H9 (cell line): ENCODE results near the gene ZFP91. TPM values are rescaled to one million over a fixed set of nuclear protein-coding genes. Genes with fewer than 3 reads are reported as not detected.

Source experiments
- DNase-seq: peaks from one replicate; pipeline ENCODE4 v3.0.0-alpha.2; 2017
- H2AFZ ChIP-seq: one replicate; pipeline ENCODE4 v1.6.1; 2013; ENCODE audit warnings: mild to moderate bottlenecking, low read length, control low read depth, moderate library complexity
- H2AK5ac ChIP-seq: 2 replicates; pipeline ENCODE4 v1.6.1; 2013; ENCODE audit warnings: low read length, control low read depth, mixed read lengths; ENCODE audit not compliant: insufficient read length
- H2BK120ac ChIP-seq: one replicate; pipeline ENCODE4 v1.6.1; 2013; ENCODE audit warnings: low read depth, mild to moderate bottlenecking, low read length, control low read depth, inconsistent platforms; ENCODE audit not compliant: poor library complexity, severe bottlenecking
- H2BK12ac ChIP-seq: 2 replicates; pipeline ENCODE4 v1.6.1; 2013; ENCODE audit warnings: low read length, control low read depth, mixed read lengths, low read depth; ENCODE audit not compliant: insufficient read length
- H2BK15ac ChIP-seq: 2 replicates; pipeline ENCODE4 v1.6.1; 2013; ENCODE audit warnings: low read depth, low read length, control low read depth
- H2BK20ac ChIP-seq: one replicate; pipeline ENCODE4 v1.6.1; 2013; ENCODE audit warnings: low read depth, mild to moderate bottlenecking, low read length, control low read depth, inconsistent platforms; ENCODE audit not compliant: poor library complexity, severe bottlenecking
- H2BK5ac ChIP-seq: 2 replicates; pipeline ENCODE4 v1.6.1; 2013; ENCODE audit warnings: low read length, control low read depth, mixed read lengths; ENCODE audit not compliant: insufficient read length
- H3K14ac ChIP-seq: 2 replicates; pipeline ENCODE4 v1.6.1; 2013; ENCODE audit warnings: low read length, control low read depth; ENCODE audit not compliant: insufficient read depth
- H3K18ac ChIP-seq: 2 replicates; pipeline ENCODE4 v1.6.1; 2013; ENCODE audit warnings: low read depth, mild to moderate bottlenecking, mixed read lengths, low read length, control low read depth; ENCODE audit not compliant: insufficient read length
- H3K23ac ChIP-seq: 2 replicates; pipeline ENCODE4 v1.6.1; 2013; ENCODE audit warnings: low read length, control low read depth, mixed read lengths, low read depth; ENCODE audit not compliant: insufficient read length
- H3K23me2 ChIP-seq: 2 replicates; pipeline ENCODE4 v1.6.1; 2013; ENCODE audit warnings: low read depth, mild to moderate bottlenecking, mixed read lengths, low read length, control low read depth; ENCODE audit not compliant: insufficient read length, poor library complexity, severe bottlenecking
- H3K27ac ChIP-seq: 2 replicates; pipeline ENCODE4 v1.5.1; 2013; ENCODE audit warnings: low read length, control low read depth, mixed read lengths, low read depth; ENCODE audit not compliant: insufficient read length
- H3K27me3 ChIP-seq: 2 replicates; pipeline ENCODE4 v1.6.1; 2013; ENCODE audit warnings: low read length, control low read depth, inconsistent platforms; ENCODE audit not compliant: insufficient read depth
- H3K4ac ChIP-seq: 2 replicates; pipeline ENCODE4 v1.6.1; 2013; ENCODE audit warnings: low read depth, mild to moderate bottlenecking, control low read depth, inconsistent platforms, low read length, moderate library complexity
- H3K4me1 ChIP-seq: 2 replicates; pipeline ENCODE4 v1.6.1; 2013; ENCODE audit warnings: low read length, control low read depth, inconsistent platforms; ENCODE audit not compliant: insufficient read depth
- H3K4me2 ChIP-seq: 2 replicates; pipeline ENCODE4 v1.6.1; 2013; ENCODE audit warnings: low read length, control low read depth, mixed read lengths; ENCODE audit not compliant: insufficient read length, insufficient read depth
- H3K56ac ChIP-seq: 2 replicates; pipeline ENCODE4 v1.6.1; 2013; ENCODE audit warnings: low read depth, mild to moderate bottlenecking, mixed read lengths, low read length, control low read depth; ENCODE audit not compliant: insufficient read length
- H3K79me1 ChIP-seq: 2 replicates; pipeline ENCODE4 v1.6.1; 2013; ENCODE audit warnings: low read depth, mild to moderate bottlenecking, moderate library complexity, low read length, control low read depth, inconsistent platforms; ENCODE audit not compliant: insufficient read depth, poor library complexity, severe bottlenecking
- H3K79me2 ChIP-seq: 2 replicates; pipeline ENCODE4 v1.6.1; 2013; ENCODE audit warnings: low read length, control low read depth, inconsistent platforms; ENCODE audit not compliant: insufficient read depth
- H3K9ac ChIP-seq: 2 replicates; pipeline ENCODE4 v1.6.1; 2013; ENCODE audit warnings: low read length, control low read depth, mixed read lengths; ENCODE audit not compliant: insufficient read length; ENCODE audit errors: extremely low read depth
- H3K9me3 ChIP-seq: one replicate; pipeline ENCODE4 v1.6.1; 2013; ENCODE audit warnings: low read depth, low read length, inconsistent platforms; ENCODE audit not compliant: control insufficient read depth
- H3T11ph ChIP-seq: one replicate; pipeline ENCODE4 v1.6.1; 2013; ENCODE audit warnings: mild to moderate bottlenecking, low read length, control low read depth, inconsistent platforms
- H4K20me1 ChIP-seq: one replicate; pipeline ENCODE4 v1.6.1; 2013; ENCODE audit not compliant: control insufficient read depth, insufficient read length, insufficient read depth
- H4K5ac ChIP-seq: 2 replicates; pipeline ENCODE4 v1.6.1; 2013; ENCODE audit warnings: low read depth, mild to moderate bottlenecking, mixed read lengths, low read length, control low read depth; ENCODE audit not compliant: insufficient read length
- H4K8ac ChIP-seq: replicated peaks from 2 replicates; pipeline ENCODE4 v1.6.1; 2013; ENCODE audit warnings: low read length, control low read depth, mixed read lengths, low read depth; ENCODE audit not compliant: insufficient read length
- H4K91ac ChIP-seq: 2 replicates; pipeline ENCODE4 v1.6.1; 2013; ENCODE audit warnings: low read depth, mild to moderate bottlenecking, moderate library complexity, mixed read lengths, low read length, control low read depth; ENCODE audit not compliant: insufficient read length
- H3K27ac Mint-ChIP-seq, 3 experiments: 2 replicates in 2 of 3; 3 replicates in 1 of 3; pipeline ENCODE4 v1.8.0; 2020 to 2021; ENCODE audit warnings: mixed read lengths in 3 of 3, mild to moderate bottlenecking in 1 of 3, moderate library complexity in 1 of 3
- H3K27me3 Mint-ChIP-seq: 2 replicates; pipeline ENCODE4 v1.8.0; 2021; ENCODE audit warnings: low read depth, mild to moderate bottlenecking, moderate library complexity, mixed read lengths
- H3K36me3 Mint-ChIP-seq, 3 experiments: 2 replicates in 2 of 3; 3 replicates in 1 of 3; pipeline ENCODE4 v1.8.0; 2020 to 2021; ENCODE audit warnings: low read depth in 3 of 3, mixed read lengths in 3 of 3; ENCODE audit not compliant: insufficient read depth in 1 of 3
- H3K4me1 Mint-ChIP-seq, 2 experiments: 2 replicates each; pipeline ENCODE4 v1.8.0; 2020; ENCODE audit warnings: mixed read lengths in 2 of 2
- H3K4me3 Mint-ChIP-seq, 2 experiments: 2 replicates in 1 of 2; 3 replicates in 1 of 2; pipeline ENCODE4 v1.8.0; 2020 to 2021; ENCODE audit warnings: mild to moderate bottlenecking in 2 of 2, mixed read lengths in 2 of 2, moderate library complexity in 1 of 2
- H3K9me3 Mint-ChIP-seq, 2 experiments: 2 replicates in 1 of 2; 3 replicates in 1 of 2; pipeline ENCODE4 v1.8.0; 2020; ENCODE audit warnings: mild to moderate bottlenecking in 2 of 2, mixed read lengths in 2 of 2, moderate library complexity in 1 of 2
- WGBS: extraction: QIAGEN DNeasy Blood & Tissue Kit; methylation state at CpG from one replicate; pipeline ENCODE4 v1.1.7; 2013; ENCODE audit warnings: missing lambda C conversion rate, low lambda C conversion rate, mixed read lengths; ENCODE audit not compliant: insufficient read length; ENCODE audit errors: extremely low coverage; 5-methylcytosine and 5-hydroxymethylcytosine counted together
- total RNA-seq: library from RNA; stranded (reverse); gene quantifications from 2 replicates; pipeline ENCODE4 v1.2.1, GENCODE V29; 2021
- TF ChIP-seq, protein P1 (sequence below): fragments of 200-600 bp; sonication (generic); conservative IDR thresholded peaks from 3 replicates; pipeline ENCODE4 v1.8.0; 2021; ENCODE audit warnings: antibody characterized with exemption, mild to moderate bottlenecking

ZFP91 gene
- total RNA-seq, 1 experiment from 2014 or later, result 32.9 TPM

DNA sequence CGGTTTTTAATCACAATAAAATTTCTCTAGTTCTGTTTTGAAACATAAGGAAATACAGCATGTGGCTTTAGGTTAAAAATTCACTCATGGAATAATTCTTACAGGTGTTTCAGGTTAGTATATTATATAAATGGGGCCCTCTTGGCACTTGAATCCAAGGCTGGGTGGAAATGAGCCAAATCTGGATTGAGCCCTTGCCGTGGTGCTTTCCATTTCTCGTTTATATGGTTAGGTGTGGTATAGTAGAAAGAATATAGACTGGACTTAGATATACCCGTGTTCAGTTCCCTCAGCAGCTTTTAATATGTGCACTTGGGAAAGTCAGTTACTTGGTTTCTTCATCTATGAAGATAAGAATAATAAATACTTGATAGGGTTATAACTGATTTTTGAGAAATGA is 16.0 kb downstream of the ZFP91 start:
- H3K23me2 ChIP-seq, result no peaks in the 10 kb centered on the region
- H3K27me3 Mint-ChIP-seq, result no peaks in the 10 kb centered on the region
- WGBS, result no CpG with 5 or more reads among the region's 4 CpGs
- no peak for DNase-seq
- H3K27ac Mint-ChIP-seq, result no peak overlapping the region
- H3K56ac ChIP-seq, result no peak overlapping the region
- no peak overlapping the region for H4K91ac ChIP-seq
- H3T11ph ChIP-seq, result no peak overlapping the region
- H3K27me3 ChIP-seq, result no peaks in the 10 kb centered on the region
- no peak overlapping the region for H2AK5ac ChIP-seq
- peaks cover 5% of the 10 kb centered on the region for H3K79me1 ChIP-seq
- TF ChIP-seq, protein P1, sequence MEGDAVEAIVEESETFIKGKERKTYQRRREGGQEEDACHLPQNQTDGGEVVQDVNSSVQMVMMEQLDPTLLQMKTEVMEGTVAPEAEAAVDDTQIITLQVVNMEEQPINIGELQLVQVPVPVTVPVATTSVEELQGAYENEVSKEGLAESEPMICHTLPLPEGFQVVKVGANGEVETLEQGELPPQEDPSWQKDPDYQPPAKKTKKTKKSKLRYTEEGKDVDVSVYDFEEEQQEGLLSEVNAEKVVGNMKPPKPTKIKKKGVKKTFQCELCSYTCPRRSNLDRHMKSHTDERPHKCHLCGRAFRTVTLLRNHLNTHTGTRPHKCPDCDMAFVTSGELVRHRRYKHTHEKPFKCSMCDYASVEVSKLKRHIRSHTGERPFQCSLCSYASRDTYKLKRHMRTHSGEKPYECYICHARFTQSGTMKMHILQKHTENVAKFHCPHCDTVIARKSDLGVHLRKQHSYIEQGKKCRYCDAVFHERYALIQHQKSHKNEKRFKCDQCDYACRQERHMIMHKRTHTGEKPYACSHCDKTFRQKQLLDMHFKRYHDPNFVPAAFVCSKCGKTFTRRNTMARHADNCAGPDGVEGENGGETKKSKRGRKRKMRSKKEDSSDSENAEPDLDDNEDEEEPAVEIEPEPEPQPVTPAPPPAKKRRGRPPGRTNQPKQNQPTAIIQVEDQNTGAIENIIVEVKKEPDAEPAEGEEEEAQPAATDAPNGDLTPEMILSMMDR, result no peak
- H4K8ac ChIP-seq, result no peak overlapping the region
- H3K9ac ChIP-seq, result no peak overlapping the region
- H3K4me2 ChIP-seq, result no peak overlapping the region
- no peak overlapping the region for H4K5ac ChIP-seq
- H3K9me3 ChIP-seq, result no peaks in the 10 kb centered on the region
- no peak overlapping the region for H2BK15ac ChIP-seq
- no peaks in the 10 kb centered on the region for H4K20me1 ChIP-seq
- H3K27ac ChIP-seq, result no peak overlapping the region
- H2BK12ac ChIP-seq, result no peak overlapping the region
- H3K4me1 ChIP-seq, result no peaks in the 10 kb centered on the region; the same call in 1 of the 2 replicates
- H2BK5ac ChIP-seq, result no peak overlapping the region
- peaks cover 13 to 17% of the 10 kb centered on the region in 2 experiments for H3K4me1 Mint-ChIP-seq
- H3K4ac ChIP-seq, result no peak overlapping the region
- no peak overlapping the region for H2BK20ac ChIP-seq
- H3K4me3 Mint-ChIP-seq, result no peak overlapping the region
- no peak overlapping the region for H3K14ac ChIP-seq
- H2AFZ ChIP-seq, result no peak overlapping the region
- H2BK120ac ChIP-seq, result no peak overlapping the region
- H3K9me3 Mint-ChIP-seq, result no peaks in the 10 kb centered on the region; a peak in 1 of 5 replicates
- H3K18ac ChIP-seq, result no peak overlapping the region
- peaks cover 4% of the 10 kb centered on the region; the same call in 1 of the 2 replicates for H3K79me2 ChIP-seq
- peaks cover 6 to 15% (median 6%) of the 10 kb centered on the region in 3 experiments; a peak in 6 of 7 replicates for H3K36me3 Mint-ChIP-seq
- no peak overlapping the region for H3K23ac ChIP-seq
